T47D (cell line): ENCODE results near the gene NR0B2.
"Not testable (repeated sequence)": the region's sequence is repeated elsewhere in the genome, so short reads cannot be mapped to it uniquely, and the experiment has no call there.

Source experiments
- DNase-seq, 2 experiments: peaks; one replicate each; pipeline versions ENCODE4 v3.0.0 to v3.0.0-alpha.2; 2011 to 2012; ENCODE audit warnings: low read depth in 1 of 2, low spot score in 1 of 2
- JUND ChIP-seq: IDR thresholded peaks from 2 replicates; pipeline ENCODE4 v1.6.1; 2012; ENCODE audit warnings: low read depth
- in situ Hi-C: cut with HindIII; loops from 2 replicates; pipeline ENCODE4 v1.10.0; 2016; ENCODE audit warnings: low sequenced_read_pairs, low pct_unique_long_range_greater_than_20kb

The NR0B2 gene

DNA sequence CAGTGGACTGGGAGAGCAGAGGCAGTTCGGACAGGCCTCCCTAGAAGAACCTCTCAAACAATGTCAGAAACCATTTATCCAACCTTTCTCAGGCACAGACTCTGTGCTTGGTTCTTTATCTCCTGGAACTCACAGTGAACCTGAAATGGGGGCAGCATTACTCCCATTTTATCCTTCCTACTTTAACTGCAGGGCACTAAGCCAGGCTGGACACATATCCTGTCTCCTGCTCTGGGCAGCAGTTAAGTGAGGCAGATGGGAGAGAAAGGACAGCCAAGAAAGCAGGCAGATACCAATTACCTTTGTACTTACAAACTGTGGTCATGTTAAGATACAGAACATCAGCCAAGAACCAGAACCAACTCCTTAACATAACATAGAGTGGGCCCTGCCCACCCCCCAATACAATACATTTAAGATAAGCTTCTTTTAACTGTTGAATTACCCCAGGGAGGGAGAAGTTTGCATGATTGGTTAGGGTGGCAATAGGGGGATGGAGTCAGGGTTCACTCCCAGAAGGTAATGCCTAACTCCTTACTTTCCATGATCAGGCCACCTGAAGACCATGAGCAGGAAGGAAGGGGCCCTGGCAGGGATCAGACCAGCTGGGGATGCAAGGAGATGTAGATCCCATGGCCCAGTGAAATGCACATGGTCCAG, 35.6 kb upstream of the NR0B2 start:
- DNase-seq: no peak
- TF ChIP-seq JUND: no peak
- in situ Hi-C loops: no loop called here

DNA sequence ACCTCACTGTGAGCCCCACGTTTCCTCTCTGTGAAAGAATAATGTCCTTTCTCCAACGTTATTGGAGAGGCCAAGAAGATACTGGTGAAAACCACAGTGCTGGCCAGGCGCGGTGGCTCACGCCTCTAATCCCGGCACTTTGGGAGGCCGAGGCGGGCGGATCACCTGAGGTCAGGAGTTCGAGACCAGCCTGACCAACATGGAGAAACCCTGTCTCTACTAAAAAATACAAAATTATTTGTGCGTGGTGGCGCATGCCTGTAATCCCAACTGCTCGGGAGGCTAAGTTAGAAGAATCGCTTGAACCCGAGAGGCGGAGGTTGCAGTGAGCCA, 34.9 kb upstream of the NR0B2 start:
- in situ Hi-C loops, DNase-seq: not testable (repeated sequence)

DNA sequence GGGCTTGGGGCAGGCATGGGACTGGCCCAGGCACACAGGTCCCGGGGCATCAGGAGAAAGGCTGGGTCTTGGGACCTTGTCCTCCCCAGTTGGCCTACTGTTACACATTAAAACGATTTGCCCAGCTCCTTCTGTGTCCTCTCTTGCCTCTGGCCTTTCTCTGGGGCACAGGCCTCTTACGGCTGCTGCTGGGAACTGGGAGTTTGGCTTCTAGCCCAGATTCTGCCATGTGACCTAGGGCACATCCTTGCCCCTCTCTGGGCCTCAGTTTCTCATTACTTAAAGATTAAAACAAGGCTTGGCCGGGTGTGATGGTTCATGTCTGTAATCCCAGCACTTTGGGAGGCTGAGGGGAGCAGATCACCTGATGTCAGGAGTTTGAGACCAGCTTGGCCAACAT, 32.5 kb upstream of the NR0B2 start:
- in situ Hi-C loops: no loop called here
- TF ChIP-seq JUND: no peak
- DNase-seq: no peak

DNA sequence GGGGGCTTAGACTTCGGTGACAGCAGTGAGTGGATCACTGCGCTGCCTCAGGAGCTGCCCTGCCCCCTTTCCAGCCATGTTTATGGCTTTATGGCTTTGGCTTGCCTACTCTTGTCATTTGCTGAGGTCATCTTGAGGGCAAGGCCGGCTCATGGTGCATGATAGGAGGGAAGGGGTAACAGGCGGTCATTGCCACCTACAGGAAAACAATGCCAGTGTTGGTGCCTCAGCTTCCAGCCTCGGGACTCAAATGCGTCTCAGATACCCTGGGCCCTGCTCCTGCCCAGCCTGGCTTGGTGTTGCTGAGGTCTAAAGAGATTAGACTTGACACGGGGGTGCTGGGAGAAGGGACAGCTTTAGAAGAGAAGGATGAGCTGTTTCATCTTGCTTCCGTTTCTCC, 32.0 kb upstream of the NR0B2 start:
- DNase-seq: no peak
- in situ Hi-C loops: no loop called here
- no peak for TF ChIP-seq JUND

DNA sequence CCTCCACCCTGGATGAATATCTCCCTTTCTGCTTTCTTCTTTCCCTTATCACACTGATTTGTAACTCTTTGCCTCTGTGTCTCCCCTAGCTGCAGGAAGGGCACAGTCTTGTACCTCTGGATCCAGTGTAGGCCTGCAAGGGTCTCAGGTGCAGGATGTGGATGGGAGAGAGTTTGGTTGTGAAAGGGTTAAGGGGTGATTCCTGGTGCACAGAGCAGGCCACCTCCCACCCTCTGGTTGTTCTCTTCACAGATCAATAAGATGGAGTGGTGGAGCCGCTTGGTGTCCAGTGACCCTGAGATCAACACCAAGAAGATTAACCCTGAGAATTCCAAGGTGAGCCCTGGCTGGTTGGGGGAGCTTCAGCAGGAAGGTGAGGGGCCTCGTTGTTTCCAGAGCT, 31.4 kb upstream of the NR0B2 start:
- no peak for DNase-seq
- in situ Hi-C loops: no loop called here
- TF ChIP-seq JUND: no peak

DNA sequence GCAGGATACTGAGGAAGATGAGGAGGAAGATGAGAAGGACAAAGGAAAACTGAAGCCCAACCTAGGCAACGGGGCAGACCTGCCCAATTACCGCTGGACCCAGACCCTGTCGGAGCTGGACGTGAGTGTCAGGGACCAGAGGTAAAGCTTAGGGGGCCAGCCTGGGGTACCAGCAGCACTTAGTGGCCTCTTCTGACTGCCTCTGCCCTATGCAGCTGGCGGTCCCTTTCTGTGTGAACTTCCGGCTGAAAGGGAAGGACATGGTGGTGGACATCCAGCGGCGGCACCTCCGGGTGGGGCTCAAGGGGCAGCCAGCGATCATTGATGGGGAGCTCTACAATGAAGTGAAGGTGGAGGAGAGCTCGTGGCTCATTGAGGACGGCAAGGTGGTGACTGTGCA, 28.9 kb upstream of the NR0B2 start:
- TF ChIP-seq JUND: no peak
- DNase-seq: no peak
- in situ Hi-C loops: no loop called here

DNA sequence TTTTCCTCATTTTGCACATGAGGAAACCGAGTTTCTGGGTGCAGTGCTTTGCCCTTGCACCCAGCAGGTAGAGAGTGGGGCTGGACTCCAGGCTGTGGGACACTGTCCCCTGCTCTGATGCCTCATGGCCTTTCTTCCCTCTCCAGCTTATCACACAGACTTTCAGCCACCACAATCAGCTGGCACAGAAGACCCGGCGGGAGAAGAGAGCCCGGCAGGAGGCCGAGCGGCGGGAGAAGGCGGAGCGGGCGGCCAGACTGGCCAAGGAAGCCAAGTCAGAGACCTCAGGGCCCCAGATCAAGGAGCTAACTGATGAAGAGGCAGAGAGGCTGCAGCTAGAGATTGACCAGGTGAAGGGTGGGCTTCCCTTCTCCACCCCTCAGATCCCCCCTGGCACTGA, 27.5 kb upstream of the NR0B2 start:
- no peak for TF ChIP-seq JUND
- no peak for DNase-seq
- in situ Hi-C loops: no loop called here

DNA sequence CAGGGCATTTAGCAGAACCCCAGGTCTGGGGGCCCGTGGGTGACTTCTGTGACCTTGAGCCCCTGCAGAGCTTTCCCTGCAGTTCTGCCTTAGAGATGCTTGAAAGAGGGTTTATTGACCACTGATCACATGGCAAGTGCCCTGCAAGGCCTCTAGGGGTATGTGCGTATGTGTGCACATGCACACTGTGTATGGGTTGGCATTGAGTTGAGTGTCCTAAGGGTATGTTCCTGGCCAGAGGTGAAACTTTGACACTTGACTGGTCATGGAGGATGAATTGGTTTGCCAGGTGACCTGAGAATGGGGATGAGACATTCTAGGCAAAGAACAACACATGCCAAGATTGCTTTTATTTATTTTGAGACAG, 24.9 kb upstream of the NR0B2 start:
- no peak for DNase-seq

DNA sequence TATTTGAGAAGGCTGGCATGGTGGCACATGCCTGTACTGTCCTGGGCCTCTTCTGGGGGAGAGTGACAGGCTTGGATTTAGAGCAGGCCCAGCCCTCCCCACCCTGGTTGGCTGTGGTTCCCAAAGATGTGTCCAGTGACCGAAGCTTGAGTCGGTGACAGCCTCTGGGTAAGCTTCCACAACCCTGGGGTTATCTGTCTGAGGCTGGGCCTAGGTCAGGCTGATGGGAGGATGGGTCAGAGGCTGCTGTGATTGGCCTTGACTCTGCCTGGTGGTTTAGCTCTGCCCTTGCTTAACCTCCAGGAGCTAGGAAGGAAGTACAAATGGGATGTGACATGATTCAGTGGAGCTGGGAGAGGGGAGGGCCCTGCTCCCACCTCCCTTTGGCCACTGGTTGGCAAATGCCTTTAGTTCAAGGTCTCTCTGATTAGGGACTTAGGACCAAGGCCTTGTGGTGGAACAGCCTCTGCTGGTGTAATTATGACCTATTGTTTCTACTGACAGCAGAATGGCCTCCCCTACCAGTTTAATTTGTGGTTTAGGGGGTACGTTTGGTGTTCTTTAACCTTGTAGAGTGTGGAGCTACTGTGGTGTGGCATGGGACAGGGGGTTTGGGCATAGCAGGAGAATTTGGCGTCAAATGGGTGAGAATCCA, 24.4 kb upstream of the NR0B2 start:
- no peak for TF ChIP-seq JUND
- no peak for DNase-seq
- in situ Hi-C loops: no loop called here

More for the DNA sequence above, 24.9 kb upstream of the NR0B2 start:
- no peak for TF ChIP-seq JUND
- in situ Hi-C loops: no loop called here

DNA sequence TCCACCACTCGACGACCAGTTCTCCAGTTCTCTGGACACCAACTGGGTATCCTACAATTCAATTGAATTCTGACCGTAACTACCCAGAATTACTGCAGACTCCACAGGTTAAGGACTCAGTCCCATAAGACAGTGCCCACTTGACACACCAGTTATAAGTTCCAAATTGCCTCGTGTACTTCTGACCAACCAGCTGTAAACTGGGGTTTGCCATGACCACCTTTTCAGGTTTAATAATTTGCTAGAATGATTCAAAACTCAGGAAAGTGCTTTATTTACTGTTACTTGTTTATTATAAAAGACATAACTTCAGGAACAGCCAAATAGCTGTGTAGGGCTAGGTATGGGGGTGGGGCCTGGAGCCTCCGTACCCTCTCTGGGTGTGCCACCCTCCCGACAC, 23.0 kb upstream of the NR0B2 start:
- no peak for DNase-seq
- in situ Hi-C loops: no loop called here
- no peak for TF ChIP-seq JUND

DNA sequence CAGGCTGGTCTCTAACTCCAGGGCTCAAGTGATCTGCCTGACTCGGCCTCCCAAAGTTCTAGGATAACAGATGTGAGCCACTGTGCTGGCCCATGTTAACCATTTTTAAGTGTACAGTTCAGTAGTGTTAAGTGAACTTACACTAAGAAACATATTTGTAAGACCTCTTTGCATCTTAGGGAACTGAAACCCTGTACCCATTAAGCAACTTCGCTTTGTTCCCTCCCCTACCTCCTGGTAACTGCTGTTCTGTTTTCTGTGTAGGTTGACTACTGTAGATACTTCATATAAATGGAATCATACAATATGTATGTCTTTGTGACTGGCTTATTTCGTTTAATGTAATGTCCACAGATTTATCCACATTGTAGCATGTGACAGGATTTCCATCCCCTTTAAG, 18.8 kb upstream of the NR0B2 start:
- no peak for DNase-seq
- TF ChIP-seq JUND: no peak
- in situ Hi-C loops: no loop called here

DNA sequence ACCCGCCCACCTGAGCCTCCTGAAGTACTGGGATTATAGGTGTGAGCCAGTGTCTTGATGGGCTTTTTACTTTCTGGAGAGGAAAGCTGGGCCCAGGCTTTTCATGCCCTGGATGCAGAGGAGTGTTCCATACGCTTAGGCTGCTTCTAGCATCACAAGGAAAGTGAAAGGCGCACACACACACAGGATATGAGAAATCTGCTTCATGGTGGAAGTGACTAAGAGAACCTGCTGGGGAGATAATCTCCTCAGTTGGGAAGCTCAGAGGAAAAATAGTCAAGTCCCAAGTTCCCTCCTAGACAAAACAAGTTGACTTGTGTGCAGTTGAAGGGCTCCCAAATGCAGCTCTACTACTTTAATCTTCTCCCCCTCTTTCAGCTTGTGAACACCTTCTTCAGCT, 9.9 kb upstream of the NR0B2 start:
- no peak for DNase-seq
- in situ Hi-C loops: no loop called here
- TF ChIP-seq JUND: no peak

DNA sequence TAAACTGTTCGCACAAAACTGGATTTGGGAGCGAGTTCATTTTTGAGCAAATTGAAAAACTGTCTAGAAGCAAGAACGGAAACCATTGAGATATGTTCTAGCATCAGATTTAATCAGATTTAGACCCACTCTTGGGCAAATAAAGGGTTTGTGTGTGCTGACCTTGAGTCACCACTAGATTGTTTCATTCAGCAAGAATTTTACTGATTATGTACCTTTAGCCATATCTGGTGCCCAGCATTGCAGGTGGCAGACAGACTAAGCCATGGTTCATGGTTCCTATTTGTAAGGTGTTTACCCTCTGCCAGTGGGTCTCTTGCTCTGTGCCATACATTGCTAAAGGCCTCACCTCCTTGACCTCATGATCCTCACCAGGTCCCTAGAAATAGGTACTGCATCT, 9.1 kb upstream of the NR0B2 start:
- TF ChIP-seq JUND: no peak
- no peak for DNase-seq
- in situ Hi-C loops: no loop called here

DNA sequence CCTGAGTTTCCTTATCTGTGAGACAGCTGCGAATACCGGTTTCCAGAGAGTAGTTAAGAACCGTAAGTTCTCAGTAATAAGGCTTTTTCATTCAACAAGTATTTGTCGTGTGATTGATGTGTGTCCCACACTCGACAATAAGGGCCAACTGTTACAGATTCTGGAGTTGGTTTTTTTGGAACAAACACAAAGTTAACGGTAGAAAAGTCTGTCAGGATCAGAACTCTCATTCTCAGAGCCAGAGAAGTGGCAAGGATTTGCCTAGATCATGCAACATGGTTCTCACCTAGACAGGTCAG, 8.6 kb upstream of the NR0B2 start:
- TF ChIP-seq JUND: no peak
- DNase-seq: no peak
- in situ Hi-C loops: no loop called here
